Neural cell (in vitro differentiated cells): ENCODE data around the gene ENPP7.

Experiments used
- TF ChIP-seq, protein P1 (sequence below): fragments of 450-650 bp; IDR thresholded peaks from 2 replicates; pipeline ENCODE4 v1.5.1; 2014; ENCODE audit warnings: antibody characterized with exemption, mild to moderate bottlenecking, moderate library complexity; ENCODE audit not compliant: poor library complexity, severe bottlenecking
- TF ChIP-seq, protein P2 (sequence below): IDR thresholded peaks from 2 replicates; pipeline ENCODE4 v1.6.1; 2012; ENCODE audit warnings: borderline replicate concordance

DNA sequence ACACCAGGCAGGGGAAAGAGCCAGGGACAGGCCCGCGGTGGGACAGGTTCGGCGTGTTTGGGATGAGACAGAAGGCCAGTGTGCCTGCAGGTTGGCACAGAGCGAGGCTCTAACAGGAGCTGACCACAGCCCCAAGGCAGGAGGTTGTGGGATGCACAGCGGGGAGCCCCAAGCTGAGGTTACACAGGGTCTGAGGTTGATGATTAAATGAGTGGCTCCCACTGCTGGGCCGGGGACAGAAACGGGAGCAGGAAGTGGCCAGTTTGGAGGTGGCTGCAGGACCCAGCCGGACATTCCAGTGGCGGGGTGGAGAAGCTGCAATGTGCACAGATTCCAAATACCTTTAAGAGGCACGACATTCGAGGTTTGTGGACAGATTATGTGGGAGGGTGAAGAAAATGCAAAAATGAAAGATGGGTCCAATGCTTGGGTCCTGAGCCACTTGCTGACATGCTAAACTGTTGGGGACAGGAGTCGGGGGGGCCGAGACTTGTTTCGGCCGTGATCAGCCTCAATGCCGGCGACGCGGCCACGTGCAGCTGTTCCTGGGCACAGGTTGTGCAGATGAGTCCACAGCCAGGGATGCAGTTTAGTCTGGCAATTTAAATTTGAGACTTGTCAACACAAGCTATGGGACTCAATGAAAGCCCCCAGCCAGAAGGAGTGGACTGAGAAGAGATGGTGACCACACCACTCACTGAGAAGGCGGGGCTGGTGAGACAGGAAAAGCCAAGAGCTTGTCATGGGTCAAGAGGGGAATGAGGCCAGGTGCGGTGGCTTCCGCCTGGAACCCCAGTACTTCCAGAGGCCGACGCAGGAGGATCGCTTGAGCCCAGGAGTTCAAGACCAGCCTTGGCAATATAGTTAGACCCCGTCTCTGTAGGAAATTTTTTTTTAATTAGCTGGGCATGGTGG, 8.7 kb downstream of the ENPP7 start:
- TF ChIP-seq, protein P1, sequence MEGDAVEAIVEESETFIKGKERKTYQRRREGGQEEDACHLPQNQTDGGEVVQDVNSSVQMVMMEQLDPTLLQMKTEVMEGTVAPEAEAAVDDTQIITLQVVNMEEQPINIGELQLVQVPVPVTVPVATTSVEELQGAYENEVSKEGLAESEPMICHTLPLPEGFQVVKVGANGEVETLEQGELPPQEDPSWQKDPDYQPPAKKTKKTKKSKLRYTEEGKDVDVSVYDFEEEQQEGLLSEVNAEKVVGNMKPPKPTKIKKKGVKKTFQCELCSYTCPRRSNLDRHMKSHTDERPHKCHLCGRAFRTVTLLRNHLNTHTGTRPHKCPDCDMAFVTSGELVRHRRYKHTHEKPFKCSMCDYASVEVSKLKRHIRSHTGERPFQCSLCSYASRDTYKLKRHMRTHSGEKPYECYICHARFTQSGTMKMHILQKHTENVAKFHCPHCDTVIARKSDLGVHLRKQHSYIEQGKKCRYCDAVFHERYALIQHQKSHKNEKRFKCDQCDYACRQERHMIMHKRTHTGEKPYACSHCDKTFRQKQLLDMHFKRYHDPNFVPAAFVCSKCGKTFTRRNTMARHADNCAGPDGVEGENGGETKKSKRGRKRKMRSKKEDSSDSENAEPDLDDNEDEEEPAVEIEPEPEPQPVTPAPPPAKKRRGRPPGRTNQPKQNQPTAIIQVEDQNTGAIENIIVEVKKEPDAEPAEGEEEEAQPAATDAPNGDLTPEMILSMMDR = no peak
- TF ChIP-seq, protein P2, sequence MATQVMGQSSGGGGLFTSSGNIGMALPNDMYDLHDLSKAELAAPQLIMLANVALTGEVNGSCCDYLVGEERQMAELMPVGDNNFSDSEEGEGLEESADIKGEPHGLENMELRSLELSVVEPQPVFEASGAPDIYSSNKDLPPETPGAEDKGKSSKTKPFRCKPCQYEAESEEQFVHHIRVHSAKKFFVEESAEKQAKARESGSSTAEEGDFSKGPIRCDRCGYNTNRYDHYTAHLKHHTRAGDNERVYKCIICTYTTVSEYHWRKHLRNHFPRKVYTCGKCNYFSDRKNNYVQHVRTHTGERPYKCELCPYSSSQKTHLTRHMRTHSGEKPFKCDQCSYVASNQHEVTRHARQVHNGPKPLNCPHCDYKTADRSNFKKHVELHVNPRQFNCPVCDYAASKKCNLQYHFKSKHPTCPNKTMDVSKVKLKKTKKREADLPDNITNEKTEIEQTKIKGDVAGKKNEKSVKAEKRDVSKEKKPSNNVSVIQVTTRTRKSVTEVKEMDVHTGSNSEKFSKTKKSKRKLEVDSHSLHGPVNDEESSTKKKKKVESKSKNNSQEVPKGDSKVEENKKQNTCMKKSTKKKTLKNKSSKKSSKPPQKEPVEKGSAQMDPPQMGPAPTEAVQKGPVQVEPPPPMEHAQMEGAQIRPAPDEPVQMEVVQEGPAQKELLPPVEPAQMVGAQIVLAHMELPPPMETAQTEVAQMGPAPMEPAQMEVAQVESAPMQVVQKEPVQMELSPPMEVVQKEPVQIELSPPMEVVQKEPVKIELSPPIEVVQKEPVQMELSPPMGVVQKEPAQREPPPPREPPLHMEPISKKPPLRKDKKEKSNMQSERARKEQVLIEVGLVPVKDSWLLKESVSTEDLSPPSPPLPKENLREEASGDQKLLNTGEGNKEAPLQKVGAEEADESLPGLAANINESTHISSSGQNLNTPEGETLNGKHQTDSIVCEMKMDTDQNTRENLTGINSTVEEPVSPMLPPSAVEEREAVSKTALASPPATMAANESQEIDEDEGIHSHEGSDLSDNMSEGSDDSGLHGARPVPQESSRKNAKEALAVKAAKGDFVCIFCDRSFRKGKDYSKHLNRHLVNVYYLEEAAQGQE = no peak
